Keratinocyte (primary cell): ENCODE data around the gene SLCO3A1. TPM values are rescaled to one million over a fixed set of nuclear protein-coding genes. Genes with fewer than 3 reads are reported as not detected.

Experiments used
- DNase-seq: peaks from one replicate; pipeline ENCODE4 v3.0.0-alpha.2; 2011; ENCODE audit warnings: low read depth, missing footprints, low spot score
- FAIRE-seq: peaks from 2 replicates; lab custom pipeline; 2011; peaks lifted over from hg19 to GRCh38; lab: Jason Lieb, UNC
- H2AFZ ChIP-seq: 2 replicates; pipeline ENCODE4 v1.6.0; 2012; ENCODE audit warnings: low read length, control low read depth, inconsistent platforms; ENCODE audit not compliant: control insufficient read depth
- H3K27ac ChIP-seq: 2 replicates; pipeline ENCODE4 v1.5.1; 2011; ENCODE audit warnings: low read length; ENCODE audit not compliant: control insufficient read depth, insufficient read depth
- H3K27me3 ChIP-seq: 3 replicates; pipeline ENCODE4 v1.6.0; 2011; ENCODE audit warnings: low read length; ENCODE audit not compliant: control insufficient read depth, insufficient read depth; ENCODE audit errors: extremely low read depth
- H3K36me3 ChIP-seq, 2 experiments: 2 replicates in 1 of 2; 3 replicates in 1 of 2; pipeline ENCODE4 v1.5.1; 2011; ENCODE audit warnings: low read length in 2 of 2, mild to moderate bottlenecking in 1 of 2; ENCODE audit not compliant: control insufficient read depth in 2 of 2, insufficient read depth in 2 of 2; ENCODE audit errors: extremely low read depth in 1 of 2
- H3K4me1 ChIP-seq: 3 replicates; pipeline ENCODE4 v1.5.1; 2011; ENCODE audit warnings: low read length; ENCODE audit not compliant: control insufficient read depth, insufficient read depth; ENCODE audit errors: extremely low read depth
- H3K4me2 ChIP-seq: 3 replicates; pipeline ENCODE4 v1.6.0; 2011; ENCODE audit warnings: low read depth, low read length; ENCODE audit not compliant: control insufficient read depth, insufficient read depth; ENCODE audit errors: extremely low read depth
- H3K4me3 ChIP-seq, 3 experiments: fragments of 200-600 bp in 1 of 3; sonication (generic) in 1 of 3; 2 replicates in 2 of 3; 3 replicates in 1 of 3; pipeline ENCODE4 v1.5.1; 2011 to 2016; ENCODE audit warnings: low read length in 3 of 3, mild to moderate bottlenecking in 3 of 3, control low read depth in 2 of 3, inconsistent platforms in 1 of 3, low read depth in 1 of 3, mixed read lengths in 1 of 3, mixed run types in 1 of 3, moderate library complexity in 1 of 3; ENCODE audit not compliant: control insufficient read depth in 2 of 3, insufficient read depth in 2 of 3; ENCODE audit errors: extremely low read depth in 1 of 3
- H3K79me2 ChIP-seq: 2 replicates; pipeline ENCODE4 v1.6.0; 2012; ENCODE audit warnings: low read length; ENCODE audit not compliant: control insufficient read depth, insufficient read depth
- H3K9ac ChIP-seq: 3 replicates; pipeline ENCODE4 v1.6.0; 2011; ENCODE audit warnings: low read length; ENCODE audit not compliant: control insufficient read depth, insufficient read depth; ENCODE audit errors: extremely low read depth
- H3K9me1 ChIP-seq: 3 replicates; pipeline ENCODE4 v1.6.0; 2011; ENCODE audit warnings: low read length; ENCODE audit not compliant: control insufficient read depth, insufficient read depth; ENCODE audit errors: extremely low read depth
- H3K9me3 ChIP-seq: 2 replicates; pipeline ENCODE4 v1.5.1; 2012; ENCODE audit warnings: low read depth, low read length; ENCODE audit not compliant: control insufficient read depth
- H4K20me1 ChIP-seq: 3 replicates; pipeline ENCODE4 v1.6.0; 2011; ENCODE audit warnings: low read length; ENCODE audit not compliant: control insufficient read depth, insufficient read depth; ENCODE audit errors: extremely low read depth
- CTCF ChIP-seq, 3 experiments: IDR thresholded peaks in 1 of 3; conservative IDR thresholded peaks in 1 of 3; optimal IDR thresholded peaks in 1 of 3; 2 replicates in 2 of 3; 3 replicates in 1 of 3; pipeline versions ENCODE3 to v1.5.1; 2011; ENCODE audit warnings: low read length in 3 of 3, mild to moderate bottlenecking in 3 of 3, moderate library complexity in 2 of 3, control low read depth in 1 of 3, inconsistent platforms in 1 of 3; ENCODE audit not compliant: insufficient read depth in 2 of 3; ENCODE audit errors: extremely low read depth in 1 of 3
- EZH2 ChIP-seq: IDR thresholded peaks from one replicate; pipeline ENCODE4 v1.6.1; 2012; ENCODE audit warnings: inconsistent platforms, mild to moderate bottlenecking, low read length, moderate library complexity
- dilution Hi-C: fragments of 300-500 bp; cut with MboI; formaldehyde crosslinking; loops from one replicate; pipeline ENCODE4 v1.7.0; 2020; ENCODE audit warnings: low sequenced_read_pairs; ENCODE audit not compliant: extremely low pct_ligation_motif_present
- polyA plus RNA-seq, 5 experiments: library from polyadenylated mRNA; depleted of rRNA in 3 of 5; stranded (reverse) in 3 of 5; stranded (forward) in 1 of 5; unstranded in 1 of 5; fragments of >200 nt; gene quantifications; 1 replicate in 1 of 5; 2 replicates in 3 of 5; 3 replicates in 1 of 5; pipeline versions ENCODE4 v1.2.1 to v1.2.3, GENCODE V29; 2011 to 2012; ENCODE audit warnings: missing spikeins in 2 of 5, low read depth in 1 of 5, low replicate concordance in 1 of 5

The SLCO3A1 gene
- polyA plus RNA-seq, 1 donor (not counting 4 experiments of a cell fraction or from before 2014, with no cell fraction given), result 21.3 TPM

- TF ChIP-seq EZH2, result no peak
- TF ChIP-seq CTCF (optimal IDR thresholded peaks at IDR 0.05 in 1 of 3, IDR thresholded peaks at IDR 0.05 in 1 of 3, conservative IDR thresholded peaks at IDR 0.05 in 1 of 3; ENCODE audit: extremely low read depth in 1 of 3, insufficient read depth in 2 of 3, low read length in 3 of 3), result no peak
- H3K4me1 ChIP-seq, result peaks cover 36% of the 10 kb centered on the region
- peaks cover 6% of the 10 kb centered on the region for H3K9me1 ChIP-seq
- peaks cover 26% of the 10 kb centered on the region for H3K79me2 ChIP-seq
- H3K27ac ChIP-seq, result no peak overlapping the region
- H3K27me3 ChIP-seq, result no peaks in the 10 kb centered on the region
- FAIRE-seq, result no peak
- H3K9ac ChIP-seq, result no peak overlapping the region
- no peak for DNase-seq
- dilution Hi-C loops, result no loop called here
- H2AFZ ChIP-seq, result no peak overlapping the region
- H3K4me2 ChIP-seq, result no peak overlapping the region
- no peaks in the 10 kb centered on the region for H4K20me1 ChIP-seq
- no peaks in the 10 kb centered on the region for H3K9me3 ChIP-seq
- no peaks in the 10 kb centered on the region for H3K36me3 ChIP-seq
- H3K4me3 ChIP-seq, result no peak overlapping the region
Observed at GRCh38 chr15:91870876-91871537, 17.5 kb downstream of the SLCO3A1 start.

GRCh38 chr15:91871837-91872236 is 18.3 kb downstream of the SLCO3A1 start:
- Histone ChIP-seq H3K27me3 (no peaks in the 10 kb centered on the region), H3K4me1 (peaks cover 29% of the 10 kb centered on the region), H3K27ac (peak overlapping the region; percentile 72), H3K4me3 (no peak overlapping the region), H3K9me1 (peaks cover 6% of the 10 kb centered on the region), H4K20me1 (no peaks in the 10 kb centered on the region), H3K9ac (no peak overlapping the region), H3K9me3 (no peaks in the 10 kb centered on the region), H3K36me3 (no peaks in the 10 kb centered on the region), H3K4me2 (no peak overlapping the region), H2AFZ (no peak overlapping the region), H3K79me2 (peaks cover 26% of the 10 kb centered on the region)
- TF ChIP-seq EZH2, result no peak
- no peak for TF ChIP-seq CTCF (optimal IDR thresholded peaks at IDR 0.05 in 1 of 3, IDR thresholded peaks at IDR 0.05 in 1 of 3, conservative IDR thresholded peaks at IDR 0.05 in 1 of 3; ENCODE audit: extremely low read depth in 1 of 3, insufficient read depth in 2 of 3, low read length in 3 of 3)
- DNase-seq, result no peak
- dilution Hi-C loops, result no loop called here
- FAIRE-seq, result peak; percentile 5
